HG03097 (cell line): ENCODE data around the gene ABRAXAS1.

Source experiments
- ATAC-seq: cut with Tn5 transposase; IDR thresholded peaks from one replicate; pipeline ENCODE4 v1.9.1; 2021; ENCODE audit not compliant: unreplicated experiment, low FRiP score

Gene ABRAXAS1

DNA sequence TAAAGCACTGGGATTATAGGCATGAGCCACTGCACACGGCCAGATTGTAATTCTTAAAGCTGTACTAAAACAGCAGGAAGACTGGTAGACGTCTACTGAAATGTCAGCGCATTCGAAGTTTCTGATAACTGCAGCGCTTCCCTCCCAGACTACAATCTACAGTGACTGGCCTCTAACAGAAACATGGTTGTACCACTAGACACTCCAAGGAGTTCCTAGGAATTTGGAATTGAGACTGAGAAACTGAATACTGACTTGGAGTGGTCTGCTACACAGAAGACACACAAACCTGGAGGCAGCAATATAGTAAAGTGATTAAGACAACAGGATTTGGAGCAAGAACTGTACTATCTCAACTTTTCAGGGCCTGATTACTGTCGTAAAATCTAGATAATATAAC, 30.2 kb downstream of the ABRAXAS1 start:
- no peak for ATAC-seq

DNA sequence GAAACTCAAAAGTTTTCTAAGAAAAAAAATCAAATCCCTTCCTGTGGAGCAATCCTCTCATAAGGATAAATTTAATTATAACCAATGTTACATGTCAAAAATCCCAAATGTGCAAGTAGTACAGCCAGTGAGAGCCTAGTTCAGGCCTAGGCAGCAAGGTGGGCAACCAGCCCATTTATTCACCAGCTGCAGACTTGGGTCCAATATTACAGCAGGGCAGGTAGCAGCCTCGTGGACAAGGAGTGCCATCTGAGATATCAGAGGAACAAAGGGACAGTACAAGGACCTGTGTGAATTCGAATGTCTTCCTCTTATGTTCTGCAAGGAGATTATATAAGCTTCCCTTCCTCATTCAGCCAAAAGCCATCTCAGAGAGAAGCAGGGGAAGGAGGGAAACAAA, 35.9 kb downstream of the ABRAXAS1 start:
- no peak for ATAC-seq

DNA sequence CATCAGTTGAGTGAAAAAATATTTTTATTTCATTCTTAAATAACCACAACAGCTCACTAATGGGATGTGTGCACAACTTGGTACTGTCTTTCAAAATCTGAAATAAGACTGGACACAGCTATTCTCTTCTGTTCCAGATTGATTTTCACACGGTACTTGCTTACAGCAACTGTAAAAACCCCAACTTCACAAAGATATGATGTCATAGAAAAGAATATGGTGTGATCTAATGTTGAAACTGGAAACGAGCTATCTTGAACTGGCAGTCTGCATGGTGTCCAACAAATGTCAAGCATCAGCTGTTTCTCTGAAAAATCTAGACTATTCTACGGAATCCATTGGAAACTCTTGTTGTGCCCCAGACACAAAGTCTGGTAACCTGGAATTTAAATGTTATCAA, 44.0 kb downstream of the ABRAXAS1 start:
- ATAC-seq: no peak

DNA sequence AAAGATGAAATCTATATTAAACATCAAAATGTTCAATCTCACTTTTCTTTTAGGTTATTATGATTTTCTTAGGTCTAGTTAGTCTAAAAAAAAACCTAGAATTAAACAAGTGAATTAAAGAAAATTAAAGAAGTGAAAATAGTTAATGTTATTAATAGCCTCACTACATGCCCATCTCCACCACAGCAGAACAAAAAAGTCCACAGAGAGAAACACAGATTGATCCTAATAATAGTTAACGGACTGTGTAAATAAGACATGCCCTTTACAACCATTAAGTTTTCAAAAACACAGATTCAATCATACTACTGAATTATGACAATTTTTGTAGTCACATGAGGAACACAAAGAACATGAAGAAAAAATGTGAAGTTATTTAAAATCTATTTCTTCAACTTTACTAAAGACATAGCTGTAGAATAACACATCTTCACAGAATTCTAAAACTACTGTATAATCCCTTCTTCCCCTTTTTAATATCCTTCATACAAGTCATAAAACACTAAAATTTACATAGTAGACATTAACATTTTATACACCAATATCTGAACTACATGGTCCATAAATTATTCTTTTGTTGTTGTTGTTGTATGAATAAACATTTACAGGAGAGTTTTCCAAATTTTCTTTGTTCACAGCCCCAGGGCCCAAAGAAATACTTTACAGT, 44.6 kb downstream of the ABRAXAS1 start:
- no peak for ATAC-seq

DNA sequence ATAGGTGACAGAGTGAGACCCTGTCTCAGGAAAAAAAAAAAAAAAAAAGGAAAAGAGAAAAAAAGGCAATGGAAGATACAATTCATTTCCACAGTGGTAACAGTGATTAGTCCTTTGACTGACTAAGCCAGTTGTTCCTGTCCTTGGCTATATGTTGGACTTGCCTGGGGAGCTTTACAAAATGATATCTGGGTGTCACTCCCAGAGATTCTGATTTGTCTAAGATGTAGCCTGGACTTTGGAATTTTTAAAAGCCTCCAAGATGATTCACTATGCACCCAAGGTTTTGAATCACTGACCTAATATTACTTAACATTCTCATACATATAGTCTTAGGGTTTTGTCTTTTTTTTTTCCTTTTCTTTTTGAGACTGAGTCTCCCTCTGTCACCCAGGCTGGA, 46.2 kb downstream of the ABRAXAS1 start:
- no peak for ATAC-seq

DNA sequence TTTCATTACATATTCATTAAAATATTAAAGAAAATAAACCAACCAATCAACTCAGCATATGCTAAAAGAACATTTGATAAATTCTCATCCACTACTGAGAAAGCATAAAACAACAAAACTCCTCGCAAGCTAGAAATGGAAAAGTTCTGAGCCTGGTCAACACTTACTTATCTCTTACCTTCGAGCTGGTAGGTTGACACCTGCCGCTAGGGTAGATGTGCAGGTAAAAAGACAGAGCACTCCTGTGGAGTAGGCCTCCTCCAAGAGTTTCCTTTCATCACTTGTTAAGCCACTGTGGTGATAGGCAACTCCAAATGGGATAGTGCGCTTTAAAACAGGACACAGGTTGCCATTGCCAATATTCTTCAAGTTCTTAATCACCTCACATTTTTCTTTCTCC, 48.2 kb downstream of the ABRAXAS1 start:
- no peak for ATAC-seq

DNA sequence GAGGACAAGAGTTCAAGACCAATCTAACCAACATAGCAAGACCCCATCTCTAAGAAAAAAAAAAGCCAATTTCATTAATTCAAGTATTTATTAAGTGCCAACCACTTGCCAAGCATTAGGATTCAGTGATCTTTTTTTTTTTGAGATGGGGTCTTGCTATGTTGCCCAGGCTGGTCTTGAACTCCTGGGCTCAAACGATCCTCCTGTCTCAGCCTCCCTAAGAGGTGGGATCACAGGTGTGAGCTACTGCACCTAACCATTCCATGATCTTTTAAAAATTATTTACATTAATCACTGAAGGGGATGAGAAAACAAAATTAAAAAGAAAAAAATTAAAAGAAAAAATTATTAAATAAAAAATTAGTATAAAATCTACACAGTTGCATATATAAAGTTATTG, 53.7 kb downstream of the ABRAXAS1 start:
- ATAC-seq: no peak

DNA sequence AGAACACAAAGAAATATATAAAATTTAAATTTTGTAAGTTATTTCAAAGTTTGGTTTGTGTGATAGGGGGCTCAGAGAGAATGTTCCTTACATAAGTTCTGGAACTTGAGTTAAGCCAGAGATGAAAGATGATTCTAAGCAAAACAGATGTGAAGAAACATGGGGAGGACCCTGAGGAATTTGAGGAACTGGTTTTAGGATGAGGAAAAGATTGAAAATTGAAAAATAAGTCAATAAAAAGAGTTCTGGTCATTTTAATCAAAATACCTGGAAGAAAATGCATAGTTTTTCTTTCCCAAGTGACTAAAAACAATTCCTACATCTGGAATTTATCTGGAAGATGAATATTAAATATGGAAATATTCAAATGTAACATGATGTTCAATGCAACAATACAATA, 66.7 kb downstream of the ABRAXAS1 start:
- no peak for ATAC-seq

DNA sequence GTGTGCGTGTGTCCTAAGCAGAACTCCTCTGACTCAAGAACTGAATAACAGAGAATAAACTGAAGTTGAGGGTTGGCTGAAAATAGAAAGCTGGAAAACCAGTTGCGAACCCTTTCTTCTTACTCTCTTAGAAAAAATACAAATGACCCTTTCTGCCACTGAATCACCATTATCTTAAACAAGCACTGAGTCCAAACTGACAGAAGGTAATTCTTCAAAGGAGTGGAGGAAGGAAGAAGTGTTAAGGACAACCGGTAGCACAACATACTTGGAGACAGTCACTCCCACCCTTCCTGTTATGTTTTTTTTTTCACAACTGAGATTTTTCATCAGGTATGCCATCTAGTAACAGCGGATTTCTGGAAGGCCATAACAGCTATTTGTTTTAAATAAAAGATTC, 67.3 kb downstream of the ABRAXAS1 start:
- no peak for ATAC-seq

DNA sequence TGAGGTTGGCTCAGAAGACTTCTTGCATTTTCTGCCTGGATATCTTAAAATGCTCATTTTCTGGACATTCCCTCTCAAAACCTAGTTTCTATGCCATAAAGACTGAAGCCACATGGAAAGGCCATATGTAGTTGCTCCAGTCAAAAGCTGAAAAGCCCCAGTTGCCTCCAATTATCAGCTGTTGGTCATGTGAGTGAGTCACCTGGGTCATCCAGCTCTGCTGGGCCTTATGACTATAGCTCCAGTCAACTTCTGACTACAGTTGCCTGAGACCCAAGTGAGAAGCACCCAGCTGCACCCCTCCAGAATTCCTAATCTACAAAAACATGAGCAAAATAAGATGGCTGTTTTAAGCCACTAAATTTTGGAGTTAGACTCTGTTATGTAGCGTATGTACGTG, 71.2 kb downstream of the ABRAXAS1 start:
- ATAC-seq: no peak
